A673 (cell line): ENCODE measurements around the gene DARS2.

Experiments used
- CTCF ChIP-seq: fragments of 300-800, 200-600 bp; sonication (generic); conservative IDR thresholded peaks from 2 replicates; pipeline ENCODE4 v1.5.1; 2017; ENCODE audit warnings: low read depth, mild to moderate bottlenecking, antibody characterized with exemption, low read length, moderate library complexity, mixed read lengths
- EZH2 ChIP-seq: fragments of 200-600 bp; sonication (generic); IDR thresholded peaks from 2 replicates; pipeline ENCODE4 v1.6.1; 2017; ENCODE audit warnings: borderline replicate concordance, low read depth, mild to moderate bottlenecking, mixed read lengths, antibody characterized with exemption, low read length; ENCODE audit not compliant: poor library complexity, severe bottlenecking

DNA sequence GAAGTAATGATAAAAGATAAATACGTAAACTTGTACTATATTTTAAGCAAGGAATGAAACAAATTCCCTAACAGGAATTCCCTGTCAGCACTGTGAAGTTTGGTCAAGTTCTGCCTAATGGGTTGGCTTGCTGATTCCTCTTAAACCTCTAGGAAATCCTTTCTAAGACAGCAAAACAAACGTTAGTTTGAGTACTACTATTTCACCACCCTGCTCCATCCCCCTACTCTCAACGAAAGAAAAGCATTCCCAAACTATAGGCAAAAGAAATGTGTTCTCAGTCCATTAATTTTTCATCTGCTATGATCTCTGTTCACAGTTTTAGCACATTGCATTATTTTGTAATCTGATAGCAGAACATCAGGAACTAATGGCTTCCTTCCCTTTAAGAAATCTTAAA, 76.5 kb downstream of the DARS2 start:
- TF ChIP-seq CTCF (no peak), EZH2 (no peak)
